Mesenchymal stem cell (in vitro differentiated cells and primary cell): ENCODE data around the gene CDC42SE2.

ENCODE experiments used
- DNase-seq: peaks from one replicate; pipeline ENCODE4 v3.0.0-alpha.2; 2013
- H2AFZ ChIP-seq: one replicate; pipeline ENCODE4 v1.6.1; 2013; ENCODE audit warnings: low read depth, mild to moderate bottlenecking, control low read depth, inconsistent platforms, low read length, moderate library complexity
- H2AK5ac ChIP-seq: 2 replicates; pipeline ENCODE4 v1.6.1; 2013; ENCODE audit warnings: low read length, moderate library complexity, mild to moderate bottlenecking, inconsistent platforms; ENCODE audit not compliant: severe bottlenecking
- H2BK120ac ChIP-seq: one replicate; pipeline ENCODE4 v1.6.1; 2013; ENCODE audit warnings: low read depth, mild to moderate bottlenecking, inconsistent platforms, low read length, moderate library complexity
- H2BK12ac ChIP-seq, 2 experiments: one replicate each; pipeline ENCODE4 v1.6.1; 2013; ENCODE audit warnings: inconsistent platforms in 2 of 2, low read length in 2 of 2, mild to moderate bottlenecking in 2 of 2, moderate library complexity in 2 of 2, control low read depth in 1 of 2
- H2BK15ac ChIP-seq: one replicate; pipeline ENCODE4 v1.6.1; 2013; ENCODE audit warnings: mild to moderate bottlenecking, low read depth, inconsistent platforms; ENCODE audit not compliant: poor library complexity, severe bottlenecking
- H2BK5ac ChIP-seq: 2 replicates; pipeline ENCODE4 v1.6.1; 2013; ENCODE audit warnings: low read depth, mild to moderate bottlenecking, low read length, control low read depth, inconsistent platforms; ENCODE audit not compliant: poor library complexity, severe bottlenecking
- H3K14ac ChIP-seq, 2 experiments: one replicate each; pipeline ENCODE4 v1.6.1; 2013; ENCODE audit warnings: inconsistent platforms in 2 of 2, low read length in 2 of 2, control low read depth in 1 of 2, mild to moderate bottlenecking in 1 of 2, moderate library complexity in 1 of 2
- H3K18ac ChIP-seq, 2 experiments: one replicate each; pipeline ENCODE4 v1.6.1; 2013; ENCODE audit warnings: inconsistent platforms in 2 of 2, low read length in 2 of 2, control low read depth in 1 of 2, low read depth in 1 of 2, mild to moderate bottlenecking in 1 of 2
- H3K23ac ChIP-seq, 2 experiments: one replicate each; pipeline ENCODE4 v1.6.1; 2013; ENCODE audit warnings: inconsistent platforms in 2 of 2, low read length in 2 of 2, mild to moderate bottlenecking in 2 of 2, moderate library complexity in 2 of 2, control low read depth in 1 of 2
- H3K27ac ChIP-seq: 2 replicates; pipeline ENCODE4 v1.5.1; 2013; ENCODE audit warnings: mild to moderate bottlenecking, moderate library complexity, low read length, control low read depth, inconsistent platforms; ENCODE audit not compliant: poor library complexity, severe bottlenecking
- H3K27me3 ChIP-seq, 2 experiments: 2 replicates each; pipeline versions ENCODE4 v1.6.1 to v1.7.0; 2013; ENCODE audit warnings: low read length in 2 of 2, mild to moderate bottlenecking in 2 of 2, moderate library complexity in 2 of 2, control low read depth in 1 of 2, inconsistent platforms in 1 of 2; ENCODE audit not compliant: control insufficient read depth in 1 of 2, insufficient read depth in 1 of 2
- H3K36me3 ChIP-seq, 2 experiments: 2 replicates each; pipeline versions ENCODE4 v1.6.1 to v1.7.0; 2013; ENCODE audit warnings: low read length in 2 of 2, control low read depth in 1 of 2, inconsistent platforms in 1 of 2, low read depth in 1 of 2, mild to moderate bottlenecking in 1 of 2; ENCODE audit not compliant: insufficient read depth in 2 of 2, control insufficient read depth in 1 of 2
- H3K4ac ChIP-seq, 2 experiments: one replicate each; pipeline ENCODE4 v1.6.1; 2013; ENCODE audit warnings: inconsistent platforms in 2 of 2, low read length in 2 of 2, mild to moderate bottlenecking in 2 of 2, moderate library complexity in 2 of 2, control low read depth in 1 of 2, low read depth in 1 of 2
- H3K4me1 ChIP-seq: 2 replicates; pipeline ENCODE4 v1.6.1; 2013; ENCODE audit warnings: low read depth, low read length, control low read depth; ENCODE audit not compliant: control insufficient read depth, insufficient read depth
- H3K4me2 ChIP-seq: 2 replicates; pipeline ENCODE4 v1.6.1; 2013; ENCODE audit warnings: low read length, mild to moderate bottlenecking, inconsistent platforms; ENCODE audit not compliant: poor library complexity, severe bottlenecking
- H3K4me3 ChIP-seq, 2 experiments: 2 replicates each; pipeline versions ENCODE4 v1.5.1 to v1.7.0; 2013; ENCODE audit warnings: low read length in 2 of 2, mild to moderate bottlenecking in 2 of 2, control low read depth in 1 of 2, low read depth in 1 of 2; ENCODE audit not compliant: insufficient read depth in 1 of 2
- H3K79me1 ChIP-seq: replicated peaks from 2 replicates; pipeline ENCODE4 v1.6.1; 2013; ENCODE audit warnings: mild to moderate bottlenecking, control low read depth, low read length, inconsistent platforms; ENCODE audit not compliant: poor library complexity, severe bottlenecking
- H3K9ac ChIP-seq: 2 replicates; pipeline ENCODE4 v1.7.0; 2013; ENCODE audit warnings: mild to moderate bottlenecking, low read length, moderate library complexity
- H3K9me3 ChIP-seq: 2 replicates; pipeline ENCODE4 v1.7.0; 2013; ENCODE audit warnings: mild to moderate bottlenecking, low read length; ENCODE audit not compliant: control insufficient read depth
- H4K8ac ChIP-seq: one replicate; pipeline ENCODE4 v1.6.1; 2013; ENCODE audit warnings: inconsistent platforms, mild to moderate bottlenecking, low read length, moderate library complexity
- H4K91ac ChIP-seq: one replicate; pipeline ENCODE4 v1.6.1; 2013; ENCODE audit warnings: mild to moderate bottlenecking, low read length, inconsistent platforms
- whole genome bisulfite sequencing: methylation state at CpG from one replicate; pipeline ENCODE4 v1.1.7; 2013; ENCODE audit warnings: mixed read lengths; 5-methylcytosine and 5-hydroxymethylcytosine counted together

CDC42SE2 gene

GRCh38 chr5:131366428-131366827, 102.6 kb downstream of the CDC42SE2 start:
- Histone ChIP-seq H3K4me3 (no peak overlapping the region), H3K14ac (no peak overlapping the region), H3K23ac (no peak overlapping the region), H2BK12ac (no peak overlapping the region), H3K36me3 (peaks cover 0 to 7% of the 10 kb centered on the region in 2 experiments), H2BK5ac (no peak overlapping the region), H3K9ac (no peak overlapping the region), H2AFZ (no peak overlapping the region), H4K8ac (no peak overlapping the region), H3K18ac (no peak overlapping the region), H3K4me2 (no peak overlapping the region), H3K79me1 (peaks cover 19% of the 10 kb centered on the region), H4K91ac (no peak overlapping the region), H2AK5ac (no peak overlapping the region), H3K4ac (no peak overlapping the region), H3K9me3 (no peaks in the 10 kb centered on the region), H2BK15ac (no peak overlapping the region), H3K27ac (no peak overlapping the region), H3K4me1 (peaks cover 4% of the 10 kb centered on the region), H3K27me3 (no peaks in the 10 kb centered on the region), H2BK120ac (no peak overlapping the region)
- DNase-seq = no peak
- 97% methylated on average over 2 of the region's 3 CpGs for WGBS

- Histone ChIP-seq H3K27me3 (no peaks in the 10 kb centered on the region), H2AK5ac (no peak overlapping the region), H2BK15ac (no peak overlapping the region), H3K4ac (no peak overlapping the region), H3K9ac (peak overlapping the region; percentile 1), H4K8ac (no peak overlapping the region), H3K23ac (no peak overlapping the region), H3K4me1 (peaks cover 3% of the 10 kb centered on the region), H3K4me2 (no peak overlapping the region), H3K14ac (no peak overlapping the region), H3K18ac (no peak overlapping the region), H3K4me3 (no peak overlapping the region), H2BK12ac (no peak overlapping the region), H3K36me3 (peaks cover 0 to 2% of the 10 kb centered on the region in 2 experiments), H3K27ac (no peak overlapping the region), H3K9me3 (no peaks in the 10 kb centered on the region), H2BK5ac (no peak overlapping the region), H3K79me1 (peaks cover 13% of the 10 kb centered on the region), H2AFZ (no peak overlapping the region), H2BK120ac (no peak overlapping the region), H4K91ac (no peak overlapping the region)
- no CpG with 5 or more reads among the region's 4 CpGs for WGBS
- DNase-seq = no peak
These were observed 103.5 kb downstream of the CDC42SE2 start for GRCh38 chr5:131367219-131367860.

- H2AK5ac ChIP-seq = no peak overlapping the region
- H2BK5ac ChIP-seq = no peak overlapping the region
- DNase-seq = no peak
- no peak overlapping the region for H2BK15ac ChIP-seq
- peaks cover 1% of the 10 kb centered on the region for H3K4me1 ChIP-seq
- no peak overlapping the region for H3K18ac ChIP-seq
- peaks cover 9% of the 10 kb centered on the region for H3K79me1 ChIP-seq
- no peak overlapping the region for H4K91ac ChIP-seq
- no peak overlapping the region for H3K4me2 ChIP-seq
- H3K9ac ChIP-seq = no peak overlapping the region
- H3K9me3 ChIP-seq = no peaks in the 10 kb centered on the region
- H4K8ac ChIP-seq = no peak overlapping the region
- no peak overlapping the region for H2BK120ac ChIP-seq
- H3K14ac ChIP-seq = no peak overlapping the region
- no peak overlapping the region for H3K27ac ChIP-seq
- no peak overlapping the region for H3K23ac ChIP-seq
- H2BK12ac ChIP-seq = no peak overlapping the region
- no peaks in the 10 kb centered on the region for H3K27me3 ChIP-seq
- no peak overlapping the region for H3K4me3 ChIP-seq
- WGBS = 100% methylated on average over 3 of the region's 4 CpGs
- no peak overlapping the region for H2AFZ ChIP-seq
- no peak overlapping the region for H3K4ac ChIP-seq
- H3K36me3 ChIP-seq = peaks cover 0 to under 1% of the 10 kb centered on the region in 2 experiments
These were observed 105.0 kb downstream of the CDC42SE2 start for GRCh38 chr5:131368866-131369265.

- Histone ChIP-seq H2AK5ac (no peak overlapping the region), H3K27ac (no peak overlapping the region), H3K4ac (no peak overlapping the region), H3K23ac (no peak overlapping the region), H4K8ac (no peak overlapping the region), H3K9ac (no peak overlapping the region), H3K4me2 (no peak overlapping the region), H3K18ac (no peak overlapping the region), H3K4me3 (no peak overlapping the region), H2BK12ac (no peak overlapping the region), H2AFZ (no peak overlapping the region), H2BK5ac (no peak overlapping the region), H3K36me3 (no peaks in the 10 kb centered on the region), H3K14ac (no peak overlapping the region), H3K4me1 (peaks cover 1% of the 10 kb centered on the region), H3K27me3 (no peaks in the 10 kb centered on the region), H2BK120ac (no peak overlapping the region), H2BK15ac (no peak overlapping the region), H4K91ac (no peak overlapping the region), H3K9me3 (no peaks in the 10 kb centered on the region), H3K79me1 (peaks cover 7% of the 10 kb centered on the region)
- WGBS = 100% methylated on average over 1 of the region's 1 CpG
- no peak for DNase-seq
These were observed 105.7 kb downstream of the CDC42SE2 start for GRCh38 chr5:131369558-131369957.
